Aorta (tissue), 5 donors: ENCODE measurements around the gene RHBDD2. TPM values are rescaled to one million over a fixed set of nuclear protein-coding genes. Genes with fewer than 3 reads are reported as not detected.
"Not testable (repeated sequence)": the region's sequence is repeated elsewhere in the genome, so short reads cannot be mapped to it uniquely, and the experiment has no call there.

Experiments used
- ATAC-seq: fragments of 200-7000 bp; cut with Tn5 transposase; one replicate; pipeline ENCODE4 v1.9.1; 2022; ENCODE audit warnings: moderate library complexity; ENCODE audit not compliant: low FRiP score
- DNase-seq, 2 donors: peaks; one replicate each; pipeline ENCODE4 v3.0.0-alpha.2; 2020
- H3K27ac ChIP-seq, 2 donors: one replicate each; pipeline ENCODE4 v1.5.1; 2013; ENCODE audit warnings: low read length in 2 of 2, mild to moderate bottlenecking in 2 of 2, moderate library complexity in 2 of 2, control low read depth in 1 of 2, inconsistent platforms in 1 of 2, low read depth in 1 of 2
- H3K27me3 ChIP-seq, 2 donors: one replicate each; pipeline ENCODE4 v1.6.1; 2013; ENCODE audit warnings: control low read depth in 1 of 2, low read length in 1 of 2, mild to moderate bottlenecking in 1 of 2, moderate library complexity in 1 of 2; ENCODE audit not compliant: insufficient read depth in 2 of 2, control insufficient read depth in 1 of 2
- H3K36me3 ChIP-seq, 2 donors: one replicate each; pipeline ENCODE4 v1.6.1; 2013; ENCODE audit warnings: control low read depth in 1 of 2, low read length in 1 of 2, mild to moderate bottlenecking in 1 of 2; ENCODE audit not compliant: insufficient read depth in 2 of 2, control insufficient read depth in 1 of 2
- H3K4me1 ChIP-seq, 2 donors: one replicate each; pipeline ENCODE4 v1.6.1; 2013; ENCODE audit warnings: low read length in 2 of 2, control low read depth in 1 of 2, mild to moderate bottlenecking in 1 of 2, moderate library complexity in 1 of 2; ENCODE audit not compliant: insufficient read depth in 2 of 2, control insufficient read depth in 1 of 2
- H3K4me3 ChIP-seq, 2 donors: one replicate each; pipeline ENCODE4 v1.5.1; 2013; ENCODE audit warnings: low read length in 2 of 2, control low read depth in 1 of 2, mild to moderate bottlenecking in 1 of 2
- H3K9me3 ChIP-seq: one replicate; pipeline ENCODE4 v1.6.1; 2013; ENCODE audit warnings: mild to moderate bottlenecking, low read length; ENCODE audit not compliant: control insufficient read depth
- WGBS, 2 donors: extraction: QIAGEN DNeasy Blood & Tissue Kit; methylation state at CpG; one replicate each; pipeline ENCODE4 v1.1.7; 2013; 5-methylcytosine and 5-hydroxymethylcytosine counted together
- intact Hi-C, 2 donors: fragments of 100-400 bp; cut with DNase I; formaldehyde crosslinking; loops; one replicate each; pipeline versions ENCODE4 v1.14.2 to v1.15.0; 2022
- polyA plus RNA-seq, 2 donors: library from polyadenylated mRNA; stranded (reverse); fragments of 200-250 nt; gene quantifications; one replicate each; pipeline ENCODE4 v1.2.3, GENCODE V29; 2013
- total RNA-seq, 2 donors: library from RNA; stranded (reverse); fragmentation: NEBNext Ultra II Directional; extraction: Animal tissue kit (Norgen Biotek cat#: 25700); gene quantifications; one replicate each; pipeline ENCODE4 v1.2.1, GENCODE V29; 2021
- donor health status: healthy with polysubstance abuse.
- donor health status: Bipolar disorder and iron deficiency.
- donor health status: DM: no; HTN: no; CAD: no.
- donor health status: DM: no; HTN: no; CAD: no.
- donor health status: DM: yes; HTN: yes; CAD: no.

The RHBDD2 gene
- total and polyA plus RNA-seq, 4 donors = 23.9 to 71.3 (median 35.6) TPM

GRCh38 chr7:75881436-75882095, 2.7 kb downstream of the RHBDD2 start:
- Histone ChIP-seq H3K27ac (no peak overlapping the region), H3K9me3 (no peaks in the 10 kb centered on the region), H3K27me3 (no peaks in the 10 kb centered on the region), H3K4me1 (no peaks in the 10 kb centered on the region), H3K4me3 (no peak overlapping the region), H3K36me3 (peaks cover 0 to 7% of the 10 kb centered on the region in 2 donors)
- 80 to 83% methylated on average over 23 of the region's 23 CpGs for WGBS, 2 donors
- DNase-seq = no peak
- intact Hi-C loops = no loop called here
- ATAC-seq = no peak

DNA sequence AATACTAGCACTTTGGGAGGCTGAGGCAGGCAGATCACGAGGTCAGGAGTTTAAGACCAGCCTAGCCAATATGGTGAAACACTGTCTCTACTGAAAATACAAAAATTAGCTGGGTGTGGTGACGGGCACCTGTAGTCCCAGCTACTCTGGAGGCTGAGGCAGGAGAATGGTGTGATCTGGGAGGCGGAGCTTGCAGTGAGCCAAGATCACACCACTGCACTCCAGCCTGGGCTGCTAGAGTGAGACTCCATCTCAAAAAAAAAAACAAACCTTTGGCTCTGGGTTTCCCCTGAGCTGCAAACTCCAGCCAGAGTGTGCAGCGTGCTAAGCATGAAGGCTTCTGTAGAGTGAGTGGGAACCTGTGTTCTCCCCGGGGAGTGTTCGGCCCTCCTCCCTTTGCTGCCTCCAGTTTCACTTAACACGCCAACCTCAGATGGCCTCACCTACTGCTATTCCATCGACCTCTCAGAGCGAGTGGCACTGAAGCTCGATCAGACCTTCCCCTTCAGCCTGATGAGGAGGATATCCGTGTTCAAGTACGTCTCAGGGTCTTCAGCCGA, 4.5 kb downstream of the RHBDD2 start:
- ATAC-seq, H3K27ac ChIP-seq, H3K9me3 ChIP-seq, H3K36me3 ChIP-seq, H3K4me3 ChIP-seq, DNase-seq, H3K27me3 ChIP-seq, H3K4me1 ChIP-seq, intact Hi-C loops: not testable (repeated sequence)
- 91 to 94% methylated on average over 13 of the region's 13 CpGs for WGBS, 2 donors

- Histone ChIP-seq H3K27ac (no peak overlapping the region), H3K27me3 (no peaks in the 10 kb centered on the region), H3K4me1 (no peaks in the 10 kb centered on the region), H3K4me3 (no peak overlapping the region), H3K36me3 (peaks cover 0 to 7% of the 10 kb centered on the region in 2 donors), H3K9me3 (no peaks in the 10 kb centered on the region)
- intact Hi-C loops = no loop called here
- 95 to 97% methylated on average over 5 of the region's 5 CpGs for WGBS, 2 donors
- ATAC-seq = no peak
- no peak for DNase-seq
Observed at GRCh38 chr7:75884476-75884875, 5.6 kb downstream of the RHBDD2 start.

DNA sequence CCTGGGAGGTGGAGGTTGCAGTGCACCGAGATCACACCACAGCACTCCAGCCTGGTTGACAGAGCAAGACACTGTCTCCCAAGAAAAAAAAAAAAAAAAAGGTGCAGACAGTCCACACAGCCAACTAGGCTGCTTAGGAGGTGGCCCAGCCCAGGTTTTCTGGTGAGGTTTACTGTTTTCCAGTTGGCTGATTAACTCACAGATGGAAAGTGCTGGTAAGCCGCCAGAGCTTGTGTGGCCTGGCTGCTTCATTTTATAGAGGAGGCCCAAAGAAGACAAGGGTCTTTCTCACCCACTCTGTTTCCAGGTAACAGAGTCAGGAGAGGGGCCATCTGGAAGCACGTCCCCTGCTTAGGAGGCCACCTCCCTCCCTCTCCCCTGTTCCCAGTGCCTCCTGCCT, 6.2 kb downstream of the RHBDD2 start:
- no peak for ATAC-seq
- Histone ChIP-seq H3K4me3 (no peak overlapping the region), H3K27ac (no peak overlapping the region), H3K27me3 (no peaks in the 10 kb centered on the region), H3K4me1 (no peaks in the 10 kb centered on the region), H3K9me3 (no peaks in the 10 kb centered on the region), H3K36me3 (peaks cover 0 to 7% of the 10 kb centered on the region in 2 donors)
- 96 to 97% methylated on average over 3 of the region's 3 CpGs for WGBS, 2 donors
- intact Hi-C loops = no loop called here
- no peak for DNase-seq

DNA sequence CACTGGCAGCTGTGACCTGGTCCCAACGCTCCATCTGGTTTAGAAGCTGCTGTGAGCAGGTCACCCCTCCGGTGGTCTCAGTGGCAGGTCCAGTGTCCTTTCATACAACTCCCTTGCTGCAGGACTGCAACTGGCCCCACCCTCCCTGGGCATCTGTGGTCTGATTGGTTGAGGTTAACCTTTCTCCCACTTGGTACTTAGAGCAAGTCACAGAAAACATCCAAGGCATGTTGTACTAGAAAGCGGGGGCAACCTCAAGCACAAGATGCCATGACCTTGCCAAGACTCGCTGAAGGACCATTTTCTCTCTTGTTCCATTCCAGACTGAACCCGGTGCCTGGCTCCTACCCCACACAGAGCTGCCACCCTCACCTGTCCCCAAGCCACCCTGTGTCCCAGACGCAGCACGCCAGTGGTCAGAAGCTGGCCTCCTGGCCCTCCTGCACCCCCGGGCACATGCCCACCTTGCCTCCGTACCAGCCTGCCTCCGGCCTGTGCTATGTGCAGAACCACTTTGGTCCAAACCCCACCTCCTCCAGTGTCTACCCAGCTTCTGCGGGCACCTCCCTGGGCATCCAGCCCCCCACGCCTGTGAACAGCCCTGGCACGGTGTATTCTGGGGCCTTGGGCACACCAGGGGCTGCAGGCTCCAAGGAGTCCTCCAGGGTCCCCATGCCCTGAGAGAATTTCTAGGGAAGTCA, 9.0 kb downstream of the RHBDD2 start:
- no peak for ATAC-seq
- no peaks in the 10 kb centered on the region for H3K27me3 ChIP-seq
- no peak for DNase-seq
- 93% methylated on average over 13 of the region's 13 CpGs for WGBS, 2 donors
- intact Hi-C loops = no loop called here
- H3K9me3 ChIP-seq = no peaks in the 10 kb centered on the region
- no peak overlapping the region for H3K27ac ChIP-seq
- H3K4me3 ChIP-seq = no peak overlapping the region
- H3K36me3 ChIP-seq = peaks cover 0 to 4% of the 10 kb centered on the region in 2 donors
- no peaks in the 10 kb centered on the region for H3K4me1 ChIP-seq

GRCh38 chr7:75888464-75889222, 9.8 kb downstream of the RHBDD2 start:
- H3K36me3 ChIP-seq = peaks cover 0 to 4% of the 10 kb centered on the region in 2 donors
- WGBS, 2 donors = 52 to 54% methylated on average over 23 of the region's 23 CpGs
- H3K27ac ChIP-seq = no peak overlapping the region
- intact Hi-C loops = no loop called here
- no peak for DNase-seq
- no peaks in the 10 kb centered on the region for H3K27me3 ChIP-seq
- no peak overlapping the region for H3K4me3 ChIP-seq
- H3K4me1 ChIP-seq = no peaks in the 10 kb centered on the region
- no peaks in the 10 kb centered on the region for H3K9me3 ChIP-seq
- ATAC-seq = no peak

DNA sequence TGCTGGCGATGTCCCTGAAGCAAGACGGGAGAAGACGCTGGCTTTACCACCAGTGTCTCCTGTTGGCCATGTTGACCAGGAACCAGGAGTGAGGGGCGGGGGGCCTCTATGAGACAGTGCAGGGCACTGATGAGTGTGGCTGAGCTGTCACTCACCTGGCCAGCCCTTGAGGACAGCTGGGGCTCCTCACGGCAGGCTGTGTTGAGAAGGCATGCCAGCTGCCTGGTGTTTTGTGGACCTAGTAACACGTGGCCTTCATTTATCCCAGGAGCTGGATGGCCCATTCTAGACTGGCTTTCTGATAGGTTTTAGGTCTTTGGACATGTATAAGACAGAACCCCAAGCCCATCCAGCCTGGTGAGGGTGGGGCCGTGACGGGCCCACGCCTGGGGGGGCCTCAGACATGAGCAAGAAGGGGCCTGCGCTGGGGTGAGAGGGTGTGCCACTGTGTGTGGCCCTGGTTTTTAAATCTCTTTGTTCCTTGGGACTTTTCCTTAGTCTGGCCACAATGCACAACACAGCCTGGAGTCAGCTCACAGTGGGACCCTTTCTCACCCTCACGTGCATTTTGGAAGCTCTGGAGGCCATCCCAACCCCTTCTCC, 10.5 kb downstream of the RHBDD2 start:
- no peak for DNase-seq
- intact Hi-C loops = no loop called here
- Histone ChIP-seq H3K4me1 (no peaks in the 10 kb centered on the region), H3K9me3 (no peaks in the 10 kb centered on the region), H3K4me3 (no peak overlapping the region), H3K36me3 (peaks cover 0 to 4% of the 10 kb centered on the region in 2 donors), H3K27ac (no peak overlapping the region), H3K27me3 (no peaks in the 10 kb centered on the region)
- 85 to 88% methylated on average over 11 of the region's 11 CpGs for WGBS, 2 donors
- ATAC-seq = no peak

GRCh38 chr7:75889826-75890225, 11.0 kb downstream of the RHBDD2 start:
- no peak overlapping the region for H3K4me3 ChIP-seq
- no peak overlapping the region for H3K27ac ChIP-seq
- no peak for DNase-seq
- ATAC-seq = no peak
- no peaks in the 10 kb centered on the region for H3K4me1 ChIP-seq
- H3K36me3 ChIP-seq = peaks cover 0 to 2% of the 10 kb centered on the region in 2 donors
- H3K9me3 ChIP-seq = no peaks in the 10 kb centered on the region
- intact Hi-C loops = no loop called here
- 87% methylated on average over 11 of the region's 11 CpGs for WGBS, 2 donors
- no peaks in the 10 kb centered on the region for H3K27me3 ChIP-seq
